NCI-H2196 (cell line): Measurements from ENCODE around the gene SYN1.

ENCODE experiments used
- DNase-seq: peaks from one replicate; lab custom pipeline; 2025; ENCODE audit not compliant: unreplicated experiment; lab: John Stamatoyannopoulos, UW

SYN1 gene

GRCh38 chrX:47574547-47575301 lies 44.9 kb downstream of the SYN1 start:
- no peak for DNase-seq

- no peak for DNase-seq
Measured at GRCh38 chrX:47574076-47574546, 45.5 kb downstream of the SYN1 start.

- no peak for DNase-seq
Measured at GRCh38 chrX:47573341-47574075, 46.1 kb downstream of the SYN1 start.

GRCh38 chrX:47572773-47573340 lies 46.8 kb downstream of the SYN1 start:
- no peak for DNase-seq

GRCh38 chrX:47571896-47572295 lies 47.8 kb downstream of the SYN1 start:
- DNase-seq: no peak

GRCh38 chrX:47571215-47571614 lies 48.4 kb downstream of the SYN1 start:
- DNase-seq: no peak

- DNase-seq: no peak
Measured at GRCh38 chrX:47570794-47571193, 48.9 kb downstream of the SYN1 start.

- peak; percentile 1 for DNase-seq
Measured at GRCh38 chrX:47568656-47569295, 50.9 kb downstream of the SYN1 start.

GRCh38 chrX:47566841-47567240 lies 52.8 kb downstream of the SYN1 start:
- DNase-seq: no peak

GRCh38 chrX:47564438-47565085 lies 55.1 kb downstream of the SYN1 start:
- no peak for DNase-seq

GRCh38 chrX:47563801-47564315 lies 55.8 kb downstream of the SYN1 start:
- DNase-seq: no peak

- DNase-seq: peak; percentile 4
Measured at GRCh38 chrX:47562615-47563243, 56.9 kb downstream of the SYN1 start.

GRCh38 chrX:47561659-47562151 lies 58.0 kb downstream of the SYN1 start:
- DNase-seq: no peak

- DNase-seq: peak; percentile 92
Measured at GRCh38 chrX:47560934-47561658, 58.6 kb downstream of the SYN1 start, which contains the start of gene ARAF. TSS of gene ARAF (plus strand) at chrX:47561205. CDS start at chrX:47562968, 1,763 bp downstream.

- DNase-seq: no peak
Measured at GRCh38 chrX:47560179-47560933, 59.3 kb downstream of the SYN1 start.

- no peak for DNase-seq
Measured at GRCh38 chrX:47558436-47558835, 61.2 kb downstream of the SYN1 start.

- peak; percentile 73 for DNase-seq
Measured at GRCh38 chrX:47556045-47556623, 63.5 kb downstream of the SYN1 start.

- DNase-seq: no peak
Measured at GRCh38 chrX:47543496-47543895, 76.2 kb downstream of the SYN1 start.
